Liver (tissue), 9 donors: Measurements from ENCODE around the gene ATP2C2. TPM values are rescaled to one million over a fixed set of nuclear protein-coding genes. Genes with fewer than 3 reads are reported as not detected.

Source experiments
- DNase-seq: peaks from one replicate; pipeline ENCODE4 v3.0.0-alpha.2; 2017; ENCODE audit warnings: low spot score
- H3K27ac ChIP-seq, 2 donors: one replicate each; pipeline ENCODE4 v1.7.0; 2013; ENCODE audit warnings: inconsistent platforms in 2 of 2, low read length in 2 of 2, control low read depth in 1 of 2, low read depth in 1 of 2, mild to moderate bottlenecking in 1 of 2
- H3K27me3 ChIP-seq, 4 donors: one replicate each; pipeline versions ENCODE4 v1.6.1 to v1.7.0; 2013; ENCODE audit warnings: low read length in 3 of 4, inconsistent platforms in 1 of 4, mild to moderate bottlenecking in 1 of 4, moderate library complexity in 1 of 4; ENCODE audit not compliant: control insufficient read depth in 4 of 4, insufficient read depth in 4 of 4
- H3K36me3 ChIP-seq, 4 donors: one replicate each; pipeline versions ENCODE4 v1.6.1 to v1.7.0; 2013; ENCODE audit warnings: low read length in 3 of 4, mild to moderate bottlenecking in 3 of 4, low read depth in 1 of 4, moderate library complexity in 1 of 4; ENCODE audit not compliant: control insufficient read depth in 4 of 4, insufficient read depth in 3 of 4
- H3K4me1 ChIP-seq, 4 donors: one replicate each; pipeline versions ENCODE4 v1.6.1 to v1.7.0; 2013; ENCODE audit warnings: low read length in 3 of 4, mild to moderate bottlenecking in 3 of 4, moderate library complexity in 1 of 4; ENCODE audit not compliant: control insufficient read depth in 4 of 4, insufficient read depth in 4 of 4
- H3K4me3 ChIP-seq, 3 donors: one replicate each; pipeline versions ENCODE4 v1.6.1 to v1.7.0; 2013; ENCODE audit warnings: low read length in 3 of 3, control low read depth in 1 of 3, low read depth in 1 of 3, mild to moderate bottlenecking in 1 of 3
- H3K9ac ChIP-seq, 2 donors: one replicate each; pipeline ENCODE4 v1.7.0; 2013; ENCODE audit warnings: low read length in 2 of 2, mild to moderate bottlenecking in 2 of 2, moderate library complexity in 2 of 2, control low read depth in 1 of 2, low read depth in 1 of 2
- H3K9me3 ChIP-seq, 4 donors: one replicate each; pipeline versions ENCODE4 v1.6.1 to v1.7.0; 2013; ENCODE audit warnings: low read length in 3 of 4; ENCODE audit not compliant: control insufficient read depth in 4 of 4
- CTCF ChIP-seq: fragments of 150-350 bp; IDR thresholded peaks from 2 replicates; pipeline ENCODE4 v1.5.1; 2017; ENCODE audit warnings: improper control_type of control experiment, low read depth, low read length; ENCODE audit not compliant: missing input control
- EGR1 ChIP-seq, 2 donors: IDR thresholded peaks; 2 replicates each; pipeline ENCODE4 v1.6.1; 2016 to 2018; ENCODE audit warnings: antibody characterized with exemption in 2 of 2, low read depth in 2 of 2
- FOXA1 ChIP-seq: IDR thresholded peaks from 2 replicates; pipeline ENCODE4 v1.6.1; 2016; ENCODE audit warnings: antibody characterized with exemption
- FOXA2 ChIP-seq: IDR thresholded peaks from 2 replicates; pipeline ENCODE4 v1.6.1; 2016; ENCODE audit warnings: antibody characterized with exemption
- GABPA ChIP-seq, 2 donors: IDR thresholded peaks in 1 of 2; conservative IDR thresholded peaks in 1 of 2; 2 replicates each; pipeline ENCODE4 v1.6.1; 2016; ENCODE audit warnings: antibody characterized with exemption in 2 of 2, mild to moderate bottlenecking in 1 of 2, moderate library complexity in 1 of 2
- HNF4A ChIP-seq, 2 donors: conservative IDR thresholded peaks; 2 replicates each; pipeline ENCODE4 v1.6.1; 2016; ENCODE audit warnings: antibody characterized with exemption in 2 of 2, mild to moderate bottlenecking in 2 of 2
- HNF4G ChIP-seq: IDR thresholded peaks from 2 replicates; pipeline ENCODE4 v1.6.1; 2016; ENCODE audit warnings: antibody characterized with exemption
- JUND ChIP-seq, 2 donors: IDR thresholded peaks; 2 replicates each; pipeline ENCODE4 v1.6.1; 2016; ENCODE audit warnings: antibody characterized with exemption in 2 of 2
- NR2F2 ChIP-seq: IDR thresholded peaks from 2 replicates; pipeline ENCODE4 v1.6.1; 2016; ENCODE audit warnings: antibody characterized with exemption
- RAD21 ChIP-seq, 2 donors: IDR thresholded peaks; 2 replicates each; pipeline ENCODE4 v1.6.1; 2016; ENCODE audit warnings: antibody characterized with exemption in 2 of 2, mild to moderate bottlenecking in 2 of 2
- REST ChIP-seq: IDR thresholded peaks from 2 replicates; pipeline ENCODE4 v1.6.1; 2016; ENCODE audit warnings: antibody characterized with exemption, mild to moderate bottlenecking
- RXRA ChIP-seq, 2 donors: IDR thresholded peaks; 2 replicates each; pipeline ENCODE4 v1.6.1; 2017 to 2018; ENCODE audit warnings: antibody characterized with exemption in 2 of 2, mild to moderate bottlenecking in 1 of 2
- SP1 ChIP-seq: IDR thresholded peaks from 2 replicates; pipeline ENCODE4 v1.6.1; 2018; ENCODE audit warnings: antibody characterized with exemption, mild to moderate bottlenecking
- TAF1 ChIP-seq: conservative IDR thresholded peaks from 2 replicates; pipeline ENCODE4 v1.6.1; 2016; ENCODE audit warnings: antibody characterized with exemption, mild to moderate bottlenecking
- YY1 ChIP-seq: IDR thresholded peaks from 2 replicates; pipeline ENCODE4 v1.6.1; 2016; ENCODE audit warnings: antibody characterized with exemption, mild to moderate bottlenecking
- ZBTB33 ChIP-seq: IDR thresholded peaks from 2 replicates; pipeline ENCODE4 v1.6.1; 2016; ENCODE audit warnings: antibody characterized with exemption
- WGBS: extraction: QIAGEN DNeasy Blood & Tissue Kit; methylation state at CpG from one replicate; pipeline ENCODE4 v1.1.7; 2013; 5-methylcytosine and 5-hydroxymethylcytosine counted together
- polyA plus RNA-seq, 2 donors: library from polyadenylated mRNA; stranded (reverse) in 1 of 2; unstranded in 1 of 2; fragments of 200-250 nt in 1 of 2; fragments of >200 nt in 1 of 2; fragmentation: Nextera tagmentation in 1 of 2; extraction: Ambion mirVana in 1 of 2; gene quantifications; one replicate each; pipeline versions ENCODE4 v1.2.1 to v1.2.3, GENCODE V29; 2013 to 2015
- total RNA-seq, 2 donors: library from RNA; depleted of rRNA; stranded (reverse); fragments of >200 nt; gene quantifications; one replicate each; pipeline ENCODE4 v1.2.3, GENCODE V29; 2014
- donor health status: healthy.
- donor health status: healthy.
- donor health status: healthy.
- donor health status: healthy.
- donor health status: healthy.

The ATP2C2 gene
- total and polyA plus RNA-seq, 4 donors, result 0.05 to 0.33 (median 0.22) TPM

DNA sequence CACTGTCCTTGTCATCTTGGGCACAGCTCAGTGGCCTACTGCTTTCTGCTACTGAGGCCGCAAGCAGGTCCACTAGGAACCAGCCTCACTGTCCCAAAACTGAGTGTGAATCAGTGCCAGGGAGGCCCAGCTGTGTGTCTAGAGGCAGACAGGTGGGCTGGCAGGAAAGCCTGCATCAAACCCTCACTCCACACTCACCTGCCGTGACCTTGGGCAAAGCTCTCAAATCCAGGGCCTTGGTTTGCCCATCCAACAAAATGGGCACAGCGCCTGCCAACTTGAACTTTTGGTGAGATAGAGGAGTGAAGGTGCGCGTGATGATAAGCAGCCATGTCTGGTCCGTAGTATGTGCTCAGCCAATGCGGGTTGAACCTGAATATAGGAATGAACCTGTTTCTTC is 14.8 kb downstream of the ATP2C2 start:
- Histone ChIP-seq H3K4me1 (no peaks in the 10 kb centered on the region), H3K9me3 (peaks cover 0 to 8% (median 6%) of the 10 kb centered on the region in 4 donors), H3K4me3 (no peak overlapping the region), H3K27ac (no peak overlapping the region), H3K36me3 (no peaks in the 10 kb centered on the region), H3K9ac (no peak overlapping the region), H3K27me3 (no peaks in the 10 kb centered on the region)
- no peak for DNase-seq
- no peak for TF ChIP-seq GABPA (IDR thresholded peaks at IDR 0.05 in 1 of 2, conservative IDR thresholded peaks at IDR 0.05 in 1 of 2)
- TF ChIP-seq CTCF, result no peak
- no peak for TF ChIP-seq REST
- TF ChIP-seq SP1, result no peak
- no peak for TF ChIP-seq NR2F2
- no peak for TF ChIP-seq HNF4A (conservative IDR thresholded peaks at IDR 0.05)
- TF ChIP-seq TAF1, result no peak
- TF ChIP-seq JUND (IDR thresholded peaks at IDR 0.05), result no peak
- no peak for TF ChIP-seq FOXA1
- no peak for TF ChIP-seq YY1
- no peak for TF ChIP-seq EGR1 (IDR thresholded peaks at IDR 0.05; ENCODE audit: low read depth in 2 of 2)
- no peak for TF ChIP-seq RAD21 (IDR thresholded peaks at IDR 0.05)
- TF ChIP-seq FOXA2, result no peak
- no peak for TF ChIP-seq HNF4G
- no peak for TF ChIP-seq ZBTB33
- WGBS, result 97% methylated on average over 7 of the region's 7 CpGs

DNA sequence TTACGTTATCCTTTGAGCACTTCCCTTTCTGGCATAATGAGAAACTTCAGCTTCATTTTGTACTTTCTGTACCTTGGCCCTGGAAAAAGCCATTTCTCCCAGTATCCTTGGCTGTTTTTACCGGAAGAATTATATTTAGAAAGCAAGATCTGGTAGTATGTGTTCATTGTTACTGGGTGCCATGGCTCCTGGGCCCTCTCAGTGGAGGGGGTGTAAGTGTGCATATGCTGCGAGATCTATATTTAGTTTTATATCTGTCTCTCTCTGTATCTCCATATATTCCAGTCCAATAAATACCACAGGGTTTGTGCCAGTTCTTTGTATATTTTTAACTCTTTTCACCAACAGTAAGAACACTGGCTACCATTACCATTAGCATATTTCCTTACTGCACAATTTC is 17.7 kb downstream of the ATP2C2 start:
- TF ChIP-seq REST (no peak), RXRA (IDR thresholded peaks at IDR 0.05) (no peak)
- Histone ChIP-seq H3K9ac (no peak overlapping the region), H3K4me3 (no peak overlapping the region), H3K27me3 (no peaks in the 10 kb centered on the region), H3K27ac (no peak overlapping the region), H3K36me3 (no peaks in the 10 kb centered on the region), H3K9me3 (peaks cover 0 to 8% (median 6%) of the 10 kb centered on the region in 4 donors), H3K4me1 (no peaks in the 10 kb centered on the region)
- no peak for DNase-seq
- 91% methylated on average over 3 of the region's 3 CpGs for WGBS
